Fibroblast of skin of back (primary cell): ENCODE measurements around the gene ASMTL.
"Not testable (repeated sequence)": the region's sequence is repeated elsewhere in the genome, so short reads cannot be mapped to it uniquely, and the experiment has no call there.

Experiments
- DNase-seq: peaks from one replicate; pipeline ENCODE4 v3.0.0-alpha.2; 2013

Gene ASMTL

GRCh38 chrX:1453951-1454785, 1.5 kb upstream of the ASMTL start:
- DNase-seq = peak; percentile 75

- DNase-seq = no peak
Observed at GRCh38 chrX:1453395-1453783, 680 bp upstream of the ASMTL start.

GRCh38 chrX:1451661-1452515, 821 bp downstream of the ASMTL start:
- no peak for DNase-seq

GRCh38 chrX:1451251-1451660, 1.5 kb downstream of the ASMTL start:
- DNase-seq = no peak

GRCh38 chrX:1450361-1451161, 2.1 kb downstream of the ASMTL start:
- no peak for DNase-seq

- no peak for DNase-seq
Observed at GRCh38 chrX:1449823-1450149, 2.9 kb downstream of the ASMTL start.

GRCh38 chrX:1449036-1449822, 3.5 kb downstream of the ASMTL start:
- DNase-seq = no peak

- not testable (repeated sequence) for DNase-seq
Observed at GRCh38 chrX:1448573-1449001, 4.1 kb downstream of the ASMTL start.

GRCh38 chrX:1447969-1448572, 4.6 kb downstream of the ASMTL start:
- DNase-seq = not testable (repeated sequence)

- DNase-seq = not testable (repeated sequence)
Observed at GRCh38 chrX:1446984-1447968, 5.4 kb downstream of the ASMTL start.

GRCh38 chrX:1444561-1445500, 7.9 kb downstream of the ASMTL start:
- DNase-seq = no peak

GRCh38 chrX:1443496-1444075, 9.1 kb downstream of the ASMTL start:
- DNase-seq = no peak

GRCh38 chrX:1442724-1443367, 9.9 kb downstream of the ASMTL start:
- no peak for DNase-seq

- no peak for DNase-seq
Observed at GRCh38 chrX:1442016-1442665, 10.6 kb downstream of the ASMTL start.

- no peak for DNase-seq
Observed at GRCh38 chrX:1440506-1440905, 12.2 kb downstream of the ASMTL start.

- no peak for DNase-seq
Observed at GRCh38 chrX:1435241-1435895, 17.3 kb downstream of the ASMTL start.

- no peak for DNase-seq
Observed at GRCh38 chrX:1434871-1435240, 17.9 kb downstream of the ASMTL start.
